SIG-M5 treated with dmso at 0.1 percent for 504 hours (cell line): ENCODE measurements around the gene ATF4.
A peak's percentile ranks its signal among the peaks of the same experiment; 100 is the strongest.
"Not testable (repeated sequence)": the region's sequence is repeated elsewhere in the genome, so short reads cannot be mapped to it uniquely, and the experiment has no call there.

Experiments
- DNase-seq: peaks from one replicate; lab custom pipeline; 2025; ENCODE audit not compliant: unreplicated experiment; lab: John Stamatoyannopoulos, UW

ATF4 gene

GRCh38 chr22:39489094-39490068 is 31.0 kb upstream of the ATF4 start:
- DNase-seq: no peak

- DNase-seq: peak; percentile 82
Measured at GRCh38 chr22:39490135-39490798, 30.1 kb upstream of the ATF4 start.

DNA sequence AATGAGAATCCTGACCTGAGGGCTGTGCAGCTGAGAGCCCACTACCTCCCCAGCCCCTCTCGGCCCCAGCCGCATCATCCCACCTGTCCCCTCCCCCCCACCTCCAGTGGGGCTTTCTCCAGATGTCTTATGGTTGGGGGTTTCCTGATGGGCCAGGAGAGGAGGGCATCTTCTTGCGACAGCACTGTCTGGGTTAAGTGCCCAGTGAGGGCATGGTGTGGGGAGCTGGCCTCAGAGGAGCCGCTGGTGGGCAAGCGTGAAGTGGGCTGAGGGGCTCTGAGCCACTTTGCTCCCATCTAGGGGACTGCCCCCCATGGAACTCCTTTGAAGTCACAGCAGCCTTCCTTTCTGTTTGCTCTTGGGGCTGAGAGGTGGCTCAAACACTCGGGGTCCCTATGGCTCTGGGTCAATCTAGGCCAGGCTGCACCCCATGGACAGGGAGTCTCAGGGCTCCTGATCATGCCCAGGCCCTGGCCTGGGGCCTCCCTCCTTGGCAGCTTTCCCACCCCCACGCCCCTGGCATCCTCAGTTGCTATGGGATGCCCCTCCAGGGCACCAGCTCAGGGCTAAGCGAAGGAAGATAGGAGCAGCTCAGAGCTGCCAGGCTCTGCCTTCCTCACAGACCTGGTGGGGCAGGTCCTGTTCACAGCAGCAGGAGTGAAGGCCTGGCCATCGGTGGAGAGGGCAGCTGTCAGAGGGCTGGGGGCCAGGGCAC is 29.2 kb upstream of the ATF4 start:
- DNase-seq: no peak

GRCh38 chr22:39491696-39492095 is 28.7 kb upstream of the ATF4 start:
- DNase-seq: no peak

DNA sequence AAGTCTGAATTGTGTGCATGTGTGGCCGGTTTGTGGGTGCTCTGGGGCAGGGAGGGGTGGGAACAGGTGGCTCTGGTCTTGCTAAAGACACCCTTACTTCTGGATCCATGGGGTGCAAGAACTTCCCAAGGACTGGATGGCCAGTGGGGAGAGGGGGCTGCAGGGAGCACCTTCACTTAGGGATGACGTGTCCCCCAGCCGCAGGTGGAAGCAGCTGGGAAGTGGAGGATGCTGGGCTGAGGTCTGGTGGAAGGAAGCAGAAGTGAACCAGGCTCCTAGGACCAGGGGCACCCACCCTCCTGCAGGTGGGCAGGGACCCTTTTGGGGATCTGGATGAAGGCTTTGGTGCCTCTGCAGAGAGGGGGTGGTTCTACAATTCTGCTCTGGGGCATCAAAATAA is 28.2 kb upstream of the ATF4 start:
- DNase-seq: no peak

GRCh38 chr22:39493759-39494158 is 26.6 kb upstream of the ATF4 start:
- no peak for DNase-seq

GRCh38 chr22:39494471-39495120 is 25.8 kb upstream of the ATF4 start:
- DNase-seq: no peak

DNA sequence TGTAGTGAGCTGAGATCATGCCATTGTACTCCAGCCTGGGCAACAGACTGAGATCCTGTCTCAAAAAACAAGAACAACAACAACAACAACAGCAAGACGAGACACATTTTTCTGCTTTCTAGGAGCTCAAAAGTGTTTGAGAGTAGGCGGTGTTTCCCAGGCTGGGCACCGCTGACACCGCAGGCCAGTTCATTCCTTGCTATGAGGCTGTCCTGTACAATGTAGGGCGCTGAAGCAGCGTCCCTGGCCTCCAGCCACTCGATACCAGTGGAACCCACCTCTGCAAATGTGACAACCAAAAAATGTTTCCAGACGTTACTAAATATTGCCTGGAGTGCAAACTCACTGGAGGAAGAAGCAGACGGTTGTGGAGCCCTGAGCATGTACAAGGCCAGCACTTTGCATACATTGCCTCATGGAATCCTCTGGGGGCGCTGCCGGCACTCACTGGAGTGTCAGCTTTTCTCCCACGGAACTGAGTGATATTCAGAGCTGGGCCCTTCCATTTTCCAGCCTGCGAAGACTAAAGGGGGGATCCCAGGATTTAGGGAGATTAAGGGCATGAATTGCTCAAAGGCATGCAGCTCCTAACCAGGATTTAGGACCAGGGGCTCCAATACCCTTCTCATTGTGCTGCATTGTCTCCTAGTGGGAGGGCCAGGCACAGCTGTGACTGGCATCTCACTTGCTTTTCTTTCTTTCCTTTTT is 24.1 kb upstream of the ATF4 start:
- DNase-seq: peak; percentile 78

DNA sequence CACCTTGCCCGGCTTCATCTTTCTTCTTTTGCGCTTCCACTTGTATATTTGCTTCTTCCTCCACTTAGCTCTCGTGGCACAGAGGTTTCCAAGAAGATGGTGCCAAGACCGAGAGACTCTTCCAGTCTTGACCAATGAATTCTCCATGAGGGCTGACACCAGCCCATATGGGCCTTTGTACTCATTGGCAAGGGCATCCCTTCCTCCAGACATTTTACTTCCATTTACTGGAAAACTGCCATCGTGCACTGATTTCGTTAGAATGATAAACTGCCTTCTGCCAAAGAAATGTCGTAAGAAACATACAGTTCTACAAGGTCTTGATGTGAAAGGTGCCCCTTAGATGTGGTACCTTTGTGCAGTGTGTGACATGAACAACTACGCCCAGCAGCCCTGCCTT is 22.9 kb upstream of the ATF4 start:
- DNase-seq: no peak

- no peak for DNase-seq
Measured at GRCh38 chr22:39498368-39498767, 22.0 kb upstream of the ATF4 start.

- DNase-seq: no peak
Measured at GRCh38 chr22:39498802-39499201, 21.6 kb upstream of the ATF4 start.

DNA sequence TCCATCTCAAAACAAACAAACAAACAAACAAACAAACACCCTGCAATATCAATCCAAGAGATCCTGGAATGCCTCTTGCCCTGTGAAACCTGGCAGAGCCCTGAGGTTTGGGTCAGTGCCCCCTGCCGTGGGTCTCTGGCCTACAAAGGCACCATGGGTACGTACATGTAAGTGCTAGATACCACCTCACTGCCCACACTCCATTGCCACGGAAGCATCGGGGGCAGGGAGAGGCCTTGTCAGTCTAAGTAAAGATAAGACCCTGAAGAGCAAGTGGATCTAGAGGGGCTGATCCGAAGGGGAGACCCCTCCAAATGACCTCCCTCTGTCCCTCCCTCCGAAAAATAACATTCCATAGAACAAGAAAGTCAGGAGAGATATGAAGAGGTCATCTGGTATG is 20.3 kb upstream of the ATF4 start:
- DNase-seq: no peak

GRCh38 chr22:39501644-39502108 is 18.7 kb upstream of the ATF4 start:
- DNase-seq: no peak

DNA sequence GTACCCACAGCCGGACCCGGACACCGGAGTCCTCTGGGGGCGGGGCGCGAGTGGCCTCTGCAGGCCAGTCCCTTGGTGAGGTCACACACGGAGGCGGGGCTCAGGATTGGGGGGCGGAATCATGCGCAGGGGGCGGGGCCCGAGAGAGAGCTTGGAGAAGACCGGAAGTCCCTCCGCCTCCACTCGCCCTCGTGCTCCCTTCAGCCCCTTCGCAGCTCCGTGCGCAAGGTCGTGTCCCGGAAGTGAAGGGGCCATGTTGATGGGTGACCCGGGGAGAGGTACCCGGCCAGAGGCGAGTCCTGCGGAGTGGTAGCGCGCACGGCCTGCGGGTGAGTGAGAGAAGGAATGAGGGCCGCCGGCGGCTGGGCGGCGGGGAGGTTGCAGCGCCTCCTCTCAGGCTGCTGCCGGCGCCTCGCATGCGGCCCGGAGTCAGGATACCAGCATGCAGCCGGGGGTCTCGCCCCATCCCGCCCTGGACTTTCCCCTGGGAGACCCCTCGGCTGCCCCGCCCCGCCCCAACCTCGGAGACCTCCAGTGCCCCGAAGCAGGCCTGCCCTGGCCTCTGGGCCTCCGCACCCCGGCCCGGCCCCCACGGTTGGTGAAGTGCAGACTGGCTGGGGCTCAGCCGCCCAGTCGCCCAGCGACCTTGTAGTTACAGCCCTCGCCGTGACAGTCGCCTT is 18.1 kb upstream of the ATF4 start, which contains the start of gene MIEF1:
TSS of gene MIEF1 (plus strand) at position 182 of the 680 bp plus-strand sequence. CDS start 9,005 bp downstream, outside the sequence.
- DNase-seq: peak; percentile 83

- DNase-seq: peak; percentile 53
Measured at GRCh38 chr22:39502789-39503409, 17.5 kb upstream of the ATF4 start.

DNA sequence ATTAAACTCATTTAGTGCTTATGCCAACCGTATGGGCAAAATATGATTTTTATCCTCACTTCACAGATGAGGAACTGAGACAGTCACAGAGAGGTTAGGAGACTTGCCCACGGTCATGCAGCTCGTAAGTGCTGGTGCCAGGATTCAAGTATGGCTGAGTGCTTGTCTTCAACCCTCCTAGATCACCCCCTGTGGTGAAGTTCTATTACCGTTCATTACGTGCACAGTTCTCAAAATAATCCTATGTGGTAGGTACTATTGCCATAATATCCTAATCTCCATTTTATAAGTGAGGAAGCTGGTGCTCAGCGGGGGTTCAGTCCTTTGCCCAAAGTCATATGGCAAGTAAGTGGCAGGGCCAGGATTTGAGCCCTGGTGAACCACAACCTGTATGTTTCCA is 16.7 kb upstream of the ATF4 start:
- peak; percentile 20 for DNase-seq

- no peak for DNase-seq
Measured at GRCh38 chr22:39504071-39504470, 16.3 kb upstream of the ATF4 start.

- not testable (repeated sequence) for DNase-seq
Measured at GRCh38 chr22:39507021-39507420, 13.3 kb upstream of the ATF4 start.

- no peak for DNase-seq
Measured at GRCh38 chr22:39508393-39508792, 12.0 kb upstream of the ATF4 start.
